Kidney epithelial cell (primary cell): ENCODE results near the gene HACD1. TPM values are rescaled to one million over a fixed set of nuclear protein-coding genes. Genes with fewer than 3 reads are reported as not detected.

Experiments
- DNase-seq: peaks from one replicate; pipeline ENCODE4 v3.0.0-alpha.2; 2010; ENCODE audit warnings: low read depth
- H3K27me3 ChIP-seq: 2 replicates; pipeline ENCODE4 v1.6.0; 2011; ENCODE audit warnings: low read length; ENCODE audit not compliant: control insufficient read depth, insufficient read depth
- H3K36me3 ChIP-seq: 2 replicates; pipeline ENCODE4 v1.5.1; 2011; ENCODE audit warnings: low read length; ENCODE audit not compliant: control insufficient read depth, insufficient read depth
- H3K4me3 ChIP-seq: 2 replicates; pipeline ENCODE4 v1.5.1; 2011; ENCODE audit warnings: low read depth, mild to moderate bottlenecking, control low read depth, low read length
- total RNA-seq: library from RNA; depleted of rRNA; stranded (reverse); fragments of >200 nt; gene quantifications from 2 replicates; pipeline ENCODE4 v1.2.3, GENCODE V29; 2015
- TF ChIP-seq, protein P1 (sequence below): IDR thresholded peaks from 2 replicates; pipeline ENCODE4 v1.5.1; 2011; ENCODE audit warnings: mild to moderate bottlenecking, moderate library complexity, low read length, control low read depth, inconsistent platforms; ENCODE audit not compliant: insufficient read depth, poor library complexity, severe bottlenecking

The HACD1 gene
- total RNA-seq, 1 donor from 2014 or later = 16.6 TPM

DNA sequence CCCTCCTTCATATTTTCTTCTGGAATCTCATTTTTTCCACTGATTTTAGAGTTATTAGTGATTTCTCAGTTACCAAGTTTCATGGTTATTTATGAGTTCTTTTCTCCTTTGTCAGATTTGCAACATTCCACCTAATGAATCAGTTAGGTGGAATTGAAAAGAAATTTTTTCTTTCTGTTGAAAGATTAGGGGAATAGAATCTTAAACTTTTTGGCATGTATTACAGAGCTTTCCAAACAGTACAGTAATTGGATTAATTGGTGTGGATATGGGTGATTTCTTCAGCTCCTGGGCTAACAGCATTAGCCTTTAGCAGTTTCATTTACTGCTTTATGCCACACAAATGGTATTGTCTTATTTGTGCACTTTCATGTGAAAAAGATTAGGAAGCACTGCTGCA lies 43.7 kb upstream of the HACD1 start:
- TF ChIP-seq, protein P1, sequence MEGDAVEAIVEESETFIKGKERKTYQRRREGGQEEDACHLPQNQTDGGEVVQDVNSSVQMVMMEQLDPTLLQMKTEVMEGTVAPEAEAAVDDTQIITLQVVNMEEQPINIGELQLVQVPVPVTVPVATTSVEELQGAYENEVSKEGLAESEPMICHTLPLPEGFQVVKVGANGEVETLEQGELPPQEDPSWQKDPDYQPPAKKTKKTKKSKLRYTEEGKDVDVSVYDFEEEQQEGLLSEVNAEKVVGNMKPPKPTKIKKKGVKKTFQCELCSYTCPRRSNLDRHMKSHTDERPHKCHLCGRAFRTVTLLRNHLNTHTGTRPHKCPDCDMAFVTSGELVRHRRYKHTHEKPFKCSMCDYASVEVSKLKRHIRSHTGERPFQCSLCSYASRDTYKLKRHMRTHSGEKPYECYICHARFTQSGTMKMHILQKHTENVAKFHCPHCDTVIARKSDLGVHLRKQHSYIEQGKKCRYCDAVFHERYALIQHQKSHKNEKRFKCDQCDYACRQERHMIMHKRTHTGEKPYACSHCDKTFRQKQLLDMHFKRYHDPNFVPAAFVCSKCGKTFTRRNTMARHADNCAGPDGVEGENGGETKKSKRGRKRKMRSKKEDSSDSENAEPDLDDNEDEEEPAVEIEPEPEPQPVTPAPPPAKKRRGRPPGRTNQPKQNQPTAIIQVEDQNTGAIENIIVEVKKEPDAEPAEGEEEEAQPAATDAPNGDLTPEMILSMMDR = no peak
- H3K36me3 ChIP-seq = no peaks in the 10 kb centered on the region
- no peak for DNase-seq
- no peaks in the 10 kb centered on the region for H3K27me3 ChIP-seq
- H3K4me3 ChIP-seq = no peak overlapping the region

DNA sequence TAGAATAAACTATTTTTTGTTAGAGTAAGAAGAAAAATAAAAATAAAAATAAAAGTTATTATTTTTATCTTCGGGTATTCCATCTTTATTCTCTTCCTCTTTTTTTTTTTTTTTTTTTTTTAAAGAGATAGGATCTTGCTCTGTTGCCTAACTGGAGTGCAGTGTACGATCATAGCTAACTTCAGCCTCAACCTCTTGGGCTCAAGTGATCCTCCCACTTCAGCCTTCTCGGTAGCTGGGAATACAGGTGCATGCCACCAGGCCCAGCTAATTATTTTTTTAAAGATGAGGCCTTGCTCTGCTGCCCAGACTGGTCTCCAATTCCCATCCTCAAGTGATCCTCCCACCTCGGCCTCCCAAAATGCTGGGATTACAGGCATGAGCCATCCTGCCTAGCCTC lies 42.2 kb upstream of the HACD1 start:
- H3K27me3 ChIP-seq = no peaks in the 10 kb centered on the region
- DNase-seq = no peak
- TF ChIP-seq, protein P1 = no peak
- H3K4me3 ChIP-seq = no peak overlapping the region
- H3K36me3 ChIP-seq = no peaks in the 10 kb centered on the region

DNA sequence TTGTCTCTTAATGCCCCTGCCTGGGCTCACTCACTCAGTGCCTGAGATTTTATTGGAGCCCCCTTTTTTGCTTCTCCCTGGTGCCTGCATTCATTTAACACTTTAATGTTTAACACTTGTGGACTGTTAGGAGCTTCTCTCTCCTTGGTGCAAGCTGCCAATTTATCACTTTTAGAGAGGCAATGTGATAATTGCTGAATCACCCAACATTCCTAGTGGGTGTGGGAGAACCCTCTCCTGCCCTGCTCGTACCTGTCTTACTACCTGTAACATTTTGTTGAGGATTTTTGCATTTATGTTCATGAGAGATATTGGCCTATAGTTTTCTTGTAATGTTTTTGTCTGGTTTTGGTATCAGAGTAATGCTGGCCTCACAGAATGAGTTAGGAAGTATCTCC lies 39.9 kb upstream of the HACD1 start:
- TF ChIP-seq, protein P1 = no peak
- no peak for DNase-seq
- H3K4me3 ChIP-seq = no peak overlapping the region
- no peaks in the 10 kb centered on the region for H3K36me3 ChIP-seq
- no peaks in the 10 kb centered on the region for H3K27me3 ChIP-seq

DNA sequence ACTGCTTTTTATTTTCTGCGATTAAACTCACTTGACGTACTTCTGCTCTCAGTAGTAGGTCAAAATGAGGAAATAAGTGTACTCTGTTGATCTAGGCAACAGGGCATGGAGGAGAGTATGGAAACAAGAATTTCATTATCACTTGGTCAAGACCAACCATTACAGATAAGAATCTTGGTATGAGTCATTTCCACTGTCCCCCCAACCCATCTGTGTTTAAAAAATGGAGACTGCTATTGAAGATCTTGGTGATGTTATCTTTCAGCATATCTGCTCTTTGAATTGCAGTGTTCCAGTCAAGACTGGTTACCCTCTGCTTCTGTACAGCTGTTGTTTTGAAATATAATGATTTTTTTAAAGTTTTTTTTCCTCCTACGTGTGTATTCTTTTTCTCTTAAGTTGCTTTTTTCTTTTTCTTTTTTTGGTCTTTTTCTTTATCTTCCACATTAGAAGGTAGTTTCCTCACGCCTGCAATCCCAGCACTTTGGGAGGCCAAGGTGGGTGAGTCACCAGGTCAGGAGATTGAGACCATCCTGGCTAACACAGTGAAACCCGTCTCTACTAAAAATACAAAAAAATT lies 38.5 kb upstream of the HACD1 start:
- Histone ChIP-seq H3K36me3 (no peaks in the 10 kb centered on the region), H3K4me3 (no peak overlapping the region), H3K27me3 (no peaks in the 10 kb centered on the region)
- TF ChIP-seq, protein P1 = no peak
- DNase-seq = peak; percentile 29

DNA sequence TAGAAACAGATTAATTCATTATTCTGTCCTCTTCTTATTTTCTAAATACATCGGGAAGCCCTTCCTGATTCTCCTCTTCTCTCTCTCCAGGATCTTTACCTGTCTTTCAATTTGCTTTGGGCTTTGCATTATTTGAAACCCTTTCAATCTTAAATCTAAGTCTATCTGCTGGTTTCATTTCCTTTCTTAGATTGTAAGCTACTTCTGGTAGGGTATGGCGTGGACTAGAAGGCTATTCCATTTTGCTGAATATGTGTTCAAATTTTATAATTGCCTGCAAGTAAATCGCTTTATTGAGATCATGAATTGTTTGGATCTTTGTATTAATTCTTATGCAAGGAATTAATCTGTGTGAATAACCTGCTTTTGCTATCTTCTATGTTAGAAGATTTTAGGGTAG lies 37.8 kb upstream of the HACD1 start:
- TF ChIP-seq, protein P1 = no peak
- no peak for DNase-seq
- no peaks in the 10 kb centered on the region for H3K27me3 ChIP-seq

DNA sequence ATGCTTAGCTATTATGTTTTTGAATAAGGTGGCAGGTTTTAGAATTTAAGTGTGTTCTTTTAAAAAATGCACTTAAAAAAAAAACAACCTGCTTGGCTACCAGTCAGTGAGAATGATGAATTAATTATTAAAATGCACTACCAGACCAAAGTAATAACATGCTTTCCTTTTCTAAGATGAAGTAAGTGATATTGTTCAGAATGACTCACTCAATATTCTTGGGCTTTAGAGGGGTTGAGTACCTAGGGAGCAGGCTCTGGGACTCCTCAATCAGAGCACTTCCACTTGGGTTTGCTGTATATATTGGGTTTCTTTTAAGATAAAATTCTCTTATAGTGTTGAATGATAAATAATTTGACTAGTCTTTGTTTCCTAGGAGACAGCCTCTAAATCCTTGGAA lies 35.4 kb upstream of the HACD1 start:
- Histone ChIP-seq H3K36me3 (no peaks in the 10 kb centered on the region), H3K4me3 (no peak overlapping the region), H3K27me3 (no peaks in the 10 kb centered on the region)
- TF ChIP-seq, protein P1 = no peak
- DNase-seq = no peak

More for the DNA sequence above, 37.8 kb upstream of the HACD1 start:
- no peaks in the 10 kb centered on the region for H3K36me3 ChIP-seq
- H3K4me3 ChIP-seq = no peak overlapping the region
